HL-60 (cell line): Measurements from ENCODE around the gene APBB2.

Experiments
- DNase-seq, 2 experiments: peaks; one replicate each; pipeline ENCODE4 v3.0.0-alpha.2; 2010 to 2020; ENCODE audit warnings: low read depth in 1 of 2, low spot score in 1 of 2
- H3K27ac ChIP-seq: fragments of 250-450 bp; sonication (Bioruptor Pico); replicated peaks from 2 replicates; pipeline ENCODE4 v1.5.1; 2020; ENCODE audit warnings: mild to moderate bottlenecking, moderate library complexity
- H3K27me3 ChIP-seq: fragments of 250-450 bp; sonication (Bioruptor Pico); 2 replicates; pipeline ENCODE4 v1.5.1; 2021; ENCODE audit warnings: mild to moderate bottlenecking, moderate library complexity; ENCODE audit not compliant: insufficient read depth, poor library complexity, severe bottlenecking
- H3K4me3 ChIP-seq: replicated peaks from 2 replicates; pipeline ENCODE4 v1.5.1; 2011; ENCODE audit warnings: mild to moderate bottlenecking, control low read depth, low read length; ENCODE audit not compliant: insufficient read depth
- GABPA ChIP-seq: IDR thresholded peaks from 2 replicates; pipeline ENCODE4 v1.6.1; 2012; ENCODE audit warnings: low read depth
- POLR2AphosphoS5 ChIP-seq: IDR thresholded peaks from 2 replicates; pipeline ENCODE4 v1.6.1; 2012; ENCODE audit warnings: low read depth
- SPI1 ChIP-seq: IDR thresholded peaks from 2 replicates; pipeline ENCODE4 v1.6.1; 2012; ENCODE audit warnings: low read depth, mild to moderate bottlenecking, borderline replicate concordance
- TF ChIP-seq, protein P1 (sequence below): IDR thresholded peaks from one replicate; pipeline ENCODE4 v1.5.1; 2011; ENCODE audit warnings: low read length, control low read depth, inconsistent platforms; ENCODE audit not compliant: insufficient read depth
- TF ChIP-seq, protein P2 (sequence below): IDR thresholded peaks from 2 replicates; pipeline ENCODE4 v1.6.1; 2012; ENCODE audit warnings: low read depth; ENCODE audit not compliant: insufficient replicate concordance

Gene APBB2

DNA sequence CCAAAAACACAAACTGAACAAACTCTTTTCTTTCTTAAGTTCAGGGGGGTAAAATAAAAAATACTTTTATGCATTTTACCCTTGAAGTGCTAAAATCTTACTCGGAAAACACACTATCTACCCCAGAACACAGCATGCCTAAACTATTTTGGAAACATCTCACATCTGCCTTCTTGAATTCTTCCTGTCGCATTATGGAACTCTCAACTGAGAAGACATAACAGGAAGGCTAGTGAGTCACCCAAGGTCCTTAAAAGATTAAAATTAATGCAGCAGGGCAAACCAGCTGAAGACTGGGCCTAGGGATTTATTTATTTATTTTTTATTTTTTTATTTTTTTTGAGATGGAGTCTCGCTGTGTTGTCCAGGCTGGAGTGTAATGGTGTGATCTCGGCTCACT is 208.2 kb downstream of the APBB2 start:
- TF ChIP-seq, protein P1, sequence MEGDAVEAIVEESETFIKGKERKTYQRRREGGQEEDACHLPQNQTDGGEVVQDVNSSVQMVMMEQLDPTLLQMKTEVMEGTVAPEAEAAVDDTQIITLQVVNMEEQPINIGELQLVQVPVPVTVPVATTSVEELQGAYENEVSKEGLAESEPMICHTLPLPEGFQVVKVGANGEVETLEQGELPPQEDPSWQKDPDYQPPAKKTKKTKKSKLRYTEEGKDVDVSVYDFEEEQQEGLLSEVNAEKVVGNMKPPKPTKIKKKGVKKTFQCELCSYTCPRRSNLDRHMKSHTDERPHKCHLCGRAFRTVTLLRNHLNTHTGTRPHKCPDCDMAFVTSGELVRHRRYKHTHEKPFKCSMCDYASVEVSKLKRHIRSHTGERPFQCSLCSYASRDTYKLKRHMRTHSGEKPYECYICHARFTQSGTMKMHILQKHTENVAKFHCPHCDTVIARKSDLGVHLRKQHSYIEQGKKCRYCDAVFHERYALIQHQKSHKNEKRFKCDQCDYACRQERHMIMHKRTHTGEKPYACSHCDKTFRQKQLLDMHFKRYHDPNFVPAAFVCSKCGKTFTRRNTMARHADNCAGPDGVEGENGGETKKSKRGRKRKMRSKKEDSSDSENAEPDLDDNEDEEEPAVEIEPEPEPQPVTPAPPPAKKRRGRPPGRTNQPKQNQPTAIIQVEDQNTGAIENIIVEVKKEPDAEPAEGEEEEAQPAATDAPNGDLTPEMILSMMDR: no peak
- TF ChIP-seq, protein P2, sequence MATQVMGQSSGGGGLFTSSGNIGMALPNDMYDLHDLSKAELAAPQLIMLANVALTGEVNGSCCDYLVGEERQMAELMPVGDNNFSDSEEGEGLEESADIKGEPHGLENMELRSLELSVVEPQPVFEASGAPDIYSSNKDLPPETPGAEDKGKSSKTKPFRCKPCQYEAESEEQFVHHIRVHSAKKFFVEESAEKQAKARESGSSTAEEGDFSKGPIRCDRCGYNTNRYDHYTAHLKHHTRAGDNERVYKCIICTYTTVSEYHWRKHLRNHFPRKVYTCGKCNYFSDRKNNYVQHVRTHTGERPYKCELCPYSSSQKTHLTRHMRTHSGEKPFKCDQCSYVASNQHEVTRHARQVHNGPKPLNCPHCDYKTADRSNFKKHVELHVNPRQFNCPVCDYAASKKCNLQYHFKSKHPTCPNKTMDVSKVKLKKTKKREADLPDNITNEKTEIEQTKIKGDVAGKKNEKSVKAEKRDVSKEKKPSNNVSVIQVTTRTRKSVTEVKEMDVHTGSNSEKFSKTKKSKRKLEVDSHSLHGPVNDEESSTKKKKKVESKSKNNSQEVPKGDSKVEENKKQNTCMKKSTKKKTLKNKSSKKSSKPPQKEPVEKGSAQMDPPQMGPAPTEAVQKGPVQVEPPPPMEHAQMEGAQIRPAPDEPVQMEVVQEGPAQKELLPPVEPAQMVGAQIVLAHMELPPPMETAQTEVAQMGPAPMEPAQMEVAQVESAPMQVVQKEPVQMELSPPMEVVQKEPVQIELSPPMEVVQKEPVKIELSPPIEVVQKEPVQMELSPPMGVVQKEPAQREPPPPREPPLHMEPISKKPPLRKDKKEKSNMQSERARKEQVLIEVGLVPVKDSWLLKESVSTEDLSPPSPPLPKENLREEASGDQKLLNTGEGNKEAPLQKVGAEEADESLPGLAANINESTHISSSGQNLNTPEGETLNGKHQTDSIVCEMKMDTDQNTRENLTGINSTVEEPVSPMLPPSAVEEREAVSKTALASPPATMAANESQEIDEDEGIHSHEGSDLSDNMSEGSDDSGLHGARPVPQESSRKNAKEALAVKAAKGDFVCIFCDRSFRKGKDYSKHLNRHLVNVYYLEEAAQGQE: no peak
- TF ChIP-seq POLR2AphosphoS5 (no peak), SPI1 (no peak), GABPA (no peak)
- Histone ChIP-seq H3K27ac (no peak overlapping the region), H3K4me3 (no peak overlapping the region), H3K27me3 (no peaks in the 10 kb centered on the region)
- DNase-seq: no peak

DNA sequence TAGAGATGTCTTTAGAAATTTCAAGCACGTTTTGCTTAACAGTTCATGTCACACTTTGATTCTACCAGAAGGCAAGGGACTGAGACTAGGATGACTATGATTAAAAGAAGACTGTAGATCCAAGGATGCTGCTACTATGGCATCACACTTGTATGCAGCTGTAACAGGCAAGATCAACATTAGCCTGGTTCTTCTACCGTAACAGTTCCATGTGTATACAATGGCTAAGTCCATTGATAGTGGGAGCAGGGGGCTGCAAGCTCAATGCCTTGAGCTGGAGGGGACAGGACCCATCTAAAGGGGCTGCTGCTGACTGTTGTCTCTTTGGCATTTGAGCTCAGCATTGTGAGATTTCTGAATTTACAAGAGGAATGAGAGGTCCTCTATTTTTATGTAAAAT is 212.0 kb downstream of the APBB2 start:
- Histone ChIP-seq H3K4me3 (no peak overlapping the region), H3K27me3 (peaks cover 2% of the 10 kb centered on the region), H3K27ac (no peak overlapping the region)
- TF ChIP-seq GABPA: no peak
- no peak for TF ChIP-seq SPI1
- TF ChIP-seq, protein P1: no peak
- TF ChIP-seq POLR2AphosphoS5: no peak
- TF ChIP-seq, protein P2: no peak
- DNase-seq: no peak

DNA sequence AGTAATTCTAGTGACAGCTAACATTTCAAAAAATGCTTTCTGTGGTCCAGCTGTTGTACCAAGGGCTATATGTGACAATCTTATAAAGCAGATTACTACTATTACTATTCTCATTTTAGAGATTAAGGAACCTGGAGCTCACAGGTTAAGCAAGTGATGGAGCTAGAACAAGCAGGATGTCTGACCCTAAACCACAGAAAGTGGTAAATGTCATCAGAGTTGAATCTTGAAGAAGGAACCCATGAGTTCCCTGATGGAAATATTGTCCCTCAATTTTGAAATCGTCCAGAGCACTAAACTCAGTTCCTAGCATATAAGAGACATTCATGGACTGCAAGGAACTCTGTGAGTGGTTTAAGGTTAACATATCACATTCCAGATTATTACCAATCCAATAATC is 214.0 kb downstream of the APBB2 start:
- DNase-seq: no peak
- no peak for TF ChIP-seq SPI1
- Histone ChIP-seq H3K4me3 (no peak overlapping the region), H3K27me3 (peaks cover 2% of the 10 kb centered on the region), H3K27ac (no peak overlapping the region)

DNA sequence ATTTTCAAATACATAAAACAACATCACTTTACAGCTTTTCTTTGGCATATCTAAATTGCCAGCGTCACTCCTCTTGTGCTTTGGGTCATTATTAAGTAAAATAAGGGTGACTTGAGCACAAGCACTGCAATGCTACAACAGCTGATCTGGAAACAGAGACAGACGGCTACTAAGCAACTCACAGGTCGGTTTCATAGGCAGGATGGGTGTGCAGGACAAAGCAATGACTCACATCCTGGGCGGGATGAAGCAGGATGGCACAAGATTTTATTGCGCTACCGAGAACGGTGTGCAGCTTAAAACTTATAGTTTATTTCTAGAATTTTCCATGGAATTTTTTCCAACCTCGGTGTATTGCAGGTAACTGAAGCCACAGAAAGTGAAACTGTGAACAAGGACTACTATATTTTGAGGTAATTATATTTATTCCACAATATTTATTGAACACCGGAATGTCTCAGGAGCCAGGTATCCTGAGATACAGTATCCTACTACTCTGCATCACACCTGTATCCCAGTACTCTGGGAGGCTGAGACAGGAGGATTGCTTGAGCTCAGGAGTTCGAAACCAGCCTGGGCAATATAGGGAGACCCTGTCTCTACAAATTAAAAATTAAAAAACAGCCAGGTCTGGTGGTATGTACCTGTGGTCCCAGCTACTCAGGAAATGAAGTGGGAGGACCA is 215.5 kb downstream of the APBB2 start:
- H3K27me3 ChIP-seq: peaks cover 2% of the 10 kb centered on the region
- DNase-seq: peak in 1 of 2 experiments; percentile 32
- TF ChIP-seq POLR2AphosphoS5 (no peak), SPI1 (no peak), GABPA (no peak)
- TF ChIP-seq, protein P2: no peak
- TF ChIP-seq, protein P1: no peak
- no peak overlapping the region for H3K27ac ChIP-seq
- no peak overlapping the region for H3K4me3 ChIP-seq
